ENCODE data around the gene CEP112.

GRCh38 chr17:65677932-65678331 lies 514.0 kb downstream of the CEP112 start:
- TF ChIP-seq, protein P1, sequence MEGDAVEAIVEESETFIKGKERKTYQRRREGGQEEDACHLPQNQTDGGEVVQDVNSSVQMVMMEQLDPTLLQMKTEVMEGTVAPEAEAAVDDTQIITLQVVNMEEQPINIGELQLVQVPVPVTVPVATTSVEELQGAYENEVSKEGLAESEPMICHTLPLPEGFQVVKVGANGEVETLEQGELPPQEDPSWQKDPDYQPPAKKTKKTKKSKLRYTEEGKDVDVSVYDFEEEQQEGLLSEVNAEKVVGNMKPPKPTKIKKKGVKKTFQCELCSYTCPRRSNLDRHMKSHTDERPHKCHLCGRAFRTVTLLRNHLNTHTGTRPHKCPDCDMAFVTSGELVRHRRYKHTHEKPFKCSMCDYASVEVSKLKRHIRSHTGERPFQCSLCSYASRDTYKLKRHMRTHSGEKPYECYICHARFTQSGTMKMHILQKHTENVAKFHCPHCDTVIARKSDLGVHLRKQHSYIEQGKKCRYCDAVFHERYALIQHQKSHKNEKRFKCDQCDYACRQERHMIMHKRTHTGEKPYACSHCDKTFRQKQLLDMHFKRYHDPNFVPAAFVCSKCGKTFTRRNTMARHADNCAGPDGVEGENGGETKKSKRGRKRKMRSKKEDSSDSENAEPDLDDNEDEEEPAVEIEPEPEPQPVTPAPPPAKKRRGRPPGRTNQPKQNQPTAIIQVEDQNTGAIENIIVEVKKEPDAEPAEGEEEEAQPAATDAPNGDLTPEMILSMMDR (IDR thresholded peaks at IDR 0.05): no peak
- TF ChIP-seq REST (IDR thresholded peaks at IDR 0.05; ENCODE audit: insufficient read depth in 1 of 2, low read depth in 2 of 2, low read length in 1 of 2) (no peak), POLR2AphosphoS5 (IDR thresholded peaks at IDR 0.05; ENCODE audit: low read depth, low read length) (no peak)
